NCI-H2171 (cell line): ENCODE measurements around the gene MRPL28.
"Not testable (repeated sequence)": the region's sequence is repeated elsewhere in the genome, so short reads cannot be mapped to it uniquely, and the experiment has no call there.

Experiments
- DNase-seq: peaks from one replicate; lab custom pipeline; 2025; lab: John Stamatoyannopoulos, UW

The MRPL28 gene

GRCh38 chr16:359871-360697 is 10.3 kb downstream of the MRPL28 start:
- no peak for DNase-seq

- DNase-seq = no peak
Measured at GRCh38 chr16:359067-359763, 11.1 kb downstream of the MRPL28 start.

- no peak for DNase-seq
Measured at GRCh38 chr16:356741-357140, 13.6 kb downstream of the MRPL28 start.

GRCh38 chr16:354971-355461 is 15.3 kb downstream of the MRPL28 start:
- DNase-seq = no peak

- no peak for DNase-seq
Measured at GRCh38 chr16:354291-354881, 16.0 kb downstream of the MRPL28 start.

GRCh38 chr16:353404-354290 is 16.7 kb downstream of the MRPL28 start:
- no peak for DNase-seq

- peak; percentile 99 for DNase-seq
Measured at GRCh38 chr16:352547-353403, 17.6 kb downstream of the MRPL28 start, which contains the start of gene AXIN1. Gene AXIN1, minus strand, starts transcription at chr16:352723. Its CDS starts 5,698 bp downstream, at chr16:347025.

- peak; percentile 16 for DNase-seq
Measured at GRCh38 chr16:351804-352520, 18.4 kb downstream of the MRPL28 start.

GRCh38 chr16:350203-350602 is 20.1 kb downstream of the MRPL28 start:
- no peak for DNase-seq

GRCh38 chr16:349211-349610 is 21.1 kb downstream of the MRPL28 start:
- DNase-seq = no peak

- not testable (repeated sequence) for DNase-seq
Measured at GRCh38 chr16:348495-348894, 21.8 kb downstream of the MRPL28 start.

- DNase-seq = no peak
Measured at GRCh38 chr16:347203-347602, 23.1 kb downstream of the MRPL28 start.

GRCh38 chr16:346587-346986 is 23.8 kb downstream of the MRPL28 start:
- DNase-seq = no peak

GRCh38 chr16:345772-346171 is 24.6 kb downstream of the MRPL28 start:
- DNase-seq = no peak

- no peak for DNase-seq
Measured at GRCh38 chr16:342455-343213, 27.7 kb downstream of the MRPL28 start.

- DNase-seq = not testable (repeated sequence)
Measured at GRCh38 chr16:341974-342336, 28.4 kb downstream of the MRPL28 start.

GRCh38 chr16:341095-341973 is 29.0 kb downstream of the MRPL28 start:
- not testable (repeated sequence) for DNase-seq

- no peak for DNase-seq
Measured at GRCh38 chr16:340370-341091, 29.8 kb downstream of the MRPL28 start.
